HG02981 (cell line): ENCODE measurements around the gene PGBD5.
A peak's percentile ranks its signal among the peaks of the same experiment; 100 is the strongest.
"Not testable (repeated sequence)": the region's sequence is repeated elsewhere in the genome, so short reads cannot be mapped to it uniquely, and the experiment has no call there.

Experiments used
- ATAC-seq: cut with Tn5 transposase; IDR thresholded peaks from one replicate; pipeline ENCODE4 v1.9.1; 2021; ENCODE audit warnings: mild to moderate bottlenecking, moderate library complexity; ENCODE audit not compliant: unreplicated experiment

PGBD5 gene

DNA sequence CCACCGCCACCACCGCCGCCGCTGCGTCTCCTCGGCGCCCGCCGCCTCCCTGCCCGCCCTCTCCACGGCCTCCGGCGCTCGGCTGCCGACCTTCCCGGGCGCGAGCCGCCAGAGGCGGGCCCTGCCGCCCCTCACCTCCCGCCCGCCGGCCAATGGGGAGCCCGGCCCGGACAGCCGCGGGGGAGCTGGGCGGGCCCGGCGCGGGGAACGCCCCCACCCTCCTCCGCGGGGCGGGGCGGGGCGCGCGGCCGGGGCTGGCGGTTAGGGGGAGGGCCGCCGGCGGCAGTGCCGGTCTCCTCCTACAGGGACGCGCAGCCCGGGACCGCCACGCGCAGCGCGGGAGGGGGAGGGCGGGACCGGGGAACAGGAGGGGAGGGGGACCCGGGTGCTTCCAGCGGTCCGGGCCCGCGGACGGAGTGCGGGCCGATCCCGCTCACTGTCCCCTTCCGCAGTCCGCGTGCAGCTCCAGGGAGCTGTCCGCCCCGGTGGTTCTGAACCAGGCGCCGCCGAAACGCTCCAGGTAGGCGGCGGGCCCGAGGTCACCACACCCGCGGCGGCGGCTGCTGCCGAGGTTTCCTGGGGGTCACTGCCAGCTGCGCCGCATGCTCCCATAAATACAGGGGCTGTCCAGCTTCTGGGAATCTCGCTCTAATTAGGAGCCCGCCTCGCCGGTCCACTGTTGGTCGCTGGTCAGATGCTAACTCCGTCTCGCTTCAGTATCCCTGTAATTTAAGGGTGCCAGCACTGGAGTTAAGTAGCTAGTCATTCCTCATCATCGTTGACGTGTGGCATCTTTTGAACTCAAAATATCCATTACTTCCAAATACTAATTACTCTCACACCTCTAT is at the start of gene PGBD5:
Gene PGBD5, minus strand, starts transcription at position 87 of the 848 bp plus-strand sequence. CDS start 404 bp downstream, outside the sequence.
- ATAC-seq = peak; percentile 79

GRCh38 chr1:230474924-230475323 is 48.8 kb upstream of the PGBD5 start:
- not testable (repeated sequence) for ATAC-seq

- ATAC-seq = not testable (repeated sequence)
Observed at GRCh38 chr1:230470750-230471149, 44.6 kb upstream of the PGBD5 start.

GRCh38 chr1:230469271-230469670 is 43.1 kb upstream of the PGBD5 start:
- no peak for ATAC-seq

GRCh38 chr1:230465691-230466090 is 39.6 kb upstream of the PGBD5 start:
- ATAC-seq = no peak

GRCh38 chr1:230464671-230465070 is 38.5 kb upstream of the PGBD5 start:
- no peak for ATAC-seq

- ATAC-seq = no peak
Observed at GRCh38 chr1:230463760-230464159, 37.6 kb upstream of the PGBD5 start.

- no peak for ATAC-seq
Observed at GRCh38 chr1:230463326-230463725, 37.2 kb upstream of the PGBD5 start.

- no peak for ATAC-seq
Observed at GRCh38 chr1:230459465-230459864, 33.3 kb upstream of the PGBD5 start.

DNA sequence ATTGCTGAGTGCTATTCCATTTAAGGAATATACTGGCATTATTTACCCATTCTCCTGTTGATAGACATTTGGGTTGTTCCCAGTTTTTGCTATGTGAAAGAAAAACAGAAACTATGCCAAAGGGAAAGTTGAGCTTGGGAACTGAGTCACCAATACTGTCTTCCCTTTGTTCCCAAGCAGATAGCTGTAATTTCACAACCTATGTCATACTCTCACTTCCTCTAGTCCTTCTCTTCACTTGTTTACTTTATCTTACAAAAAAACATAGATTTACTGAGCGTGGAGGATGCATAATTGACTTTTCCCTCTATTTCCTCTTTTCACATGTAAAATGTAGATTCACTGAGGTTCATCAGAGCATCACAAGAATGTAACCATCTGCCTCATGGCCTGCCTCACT is 32.4 kb upstream of the PGBD5 start:
- ATAC-seq = no peak

- ATAC-seq = no peak
Observed at GRCh38 chr1:230456478-230456877, 30.3 kb upstream of the PGBD5 start.

DNA sequence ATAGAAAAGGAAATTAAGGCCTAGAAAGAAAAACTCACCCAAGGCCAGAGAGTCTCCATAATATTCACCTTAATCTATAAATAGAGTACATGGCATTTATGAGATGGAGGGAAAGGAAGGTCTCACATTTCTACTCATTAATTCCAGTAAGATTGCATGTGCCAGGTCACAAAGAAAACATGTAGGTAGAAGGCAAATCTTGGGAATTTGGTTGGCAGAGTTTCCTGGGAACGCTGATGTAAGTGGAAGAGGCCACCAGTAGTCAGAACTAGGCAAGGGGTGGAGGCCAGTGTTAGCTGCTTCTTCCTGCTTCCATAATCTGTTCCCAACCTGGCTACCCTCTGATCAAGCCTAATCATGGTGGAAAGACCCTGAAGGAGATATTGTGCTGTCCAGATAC is 29.2 kb upstream of the PGBD5 start:
- ATAC-seq = no peak

DNA sequence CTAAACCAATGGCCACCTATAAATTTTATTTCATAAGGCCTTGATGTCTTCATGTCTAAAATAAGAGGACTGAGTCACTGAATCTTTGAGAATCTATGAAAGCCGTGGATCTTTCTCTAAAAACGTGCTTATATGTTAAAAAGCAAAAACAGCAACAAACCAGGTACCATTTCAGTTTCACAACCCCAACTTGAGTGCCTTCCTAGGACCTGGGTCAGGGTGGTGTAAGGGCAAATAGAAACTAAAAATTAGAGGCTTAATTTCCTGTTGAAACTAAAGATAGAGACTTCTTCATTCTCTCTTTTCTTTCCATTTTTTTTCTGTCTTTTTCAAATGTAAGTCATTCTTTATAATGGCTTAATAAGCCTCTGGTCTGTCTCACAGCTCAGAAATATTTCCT is 27.2 kb upstream of the PGBD5 start:
- ATAC-seq = no peak

DNA sequence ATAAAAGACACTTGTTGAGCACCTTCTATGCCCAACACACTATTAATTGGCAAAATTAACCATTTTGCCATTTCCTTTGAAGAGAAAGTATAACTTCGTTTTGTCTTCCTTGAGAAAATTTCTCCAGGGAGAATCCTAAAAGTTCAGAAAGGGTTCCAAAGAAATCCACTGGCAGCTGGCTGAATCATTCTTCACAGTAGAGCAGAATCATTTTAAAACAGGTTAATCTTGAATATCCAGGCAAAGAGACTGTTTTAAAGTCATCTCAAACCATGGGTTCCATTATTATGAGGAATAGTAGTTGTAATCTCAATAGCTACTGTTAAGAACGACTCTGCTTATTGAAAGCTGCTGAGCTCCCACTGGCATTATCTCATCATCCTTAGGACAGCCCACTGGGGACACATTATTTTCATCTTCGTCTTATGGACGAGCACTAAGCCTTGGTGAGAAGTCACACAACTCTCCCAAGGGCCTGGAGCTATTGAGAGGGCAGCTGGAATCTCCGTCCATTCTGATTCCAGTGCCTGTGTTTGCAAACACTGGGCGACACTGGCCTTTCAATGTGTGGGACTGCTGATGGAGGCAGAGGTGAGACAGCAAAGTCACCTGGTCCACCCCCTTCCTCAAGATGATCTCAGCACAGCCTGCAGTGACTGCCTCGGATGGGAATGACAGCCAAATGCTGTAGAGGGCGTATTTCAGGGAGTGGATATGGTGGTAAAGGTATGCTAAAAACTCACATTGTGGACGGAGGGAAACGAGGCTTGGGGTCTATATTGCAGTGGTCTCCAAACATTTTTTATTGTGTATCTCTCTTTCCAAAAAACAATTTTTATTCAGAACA is 15.3 kb upstream of the PGBD5 start:
- ATAC-seq = no peak

- ATAC-seq = no peak
Observed at GRCh38 chr1:230435108-230435507, 9.0 kb upstream of the PGBD5 start.

DNA sequence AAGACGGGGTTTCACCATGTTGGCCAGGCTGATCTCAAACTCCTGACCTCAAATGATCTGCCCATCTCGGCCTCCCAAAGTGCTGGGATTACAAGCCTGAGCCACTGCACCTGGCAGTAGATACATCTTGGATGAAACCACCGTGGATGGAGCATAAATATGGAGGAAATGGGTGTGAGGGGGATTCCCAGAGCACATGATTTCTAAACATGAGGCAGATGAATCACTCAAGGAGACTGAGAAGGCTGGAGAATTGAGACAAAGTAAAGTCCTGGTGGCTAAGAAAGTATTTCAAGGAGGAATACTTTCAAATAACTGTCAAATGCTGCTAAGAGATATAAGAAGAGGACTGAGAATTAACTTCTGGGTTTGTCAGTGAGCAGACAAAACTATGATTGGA is 5.4 kb upstream of the PGBD5 start:
- ATAC-seq = no peak

DNA sequence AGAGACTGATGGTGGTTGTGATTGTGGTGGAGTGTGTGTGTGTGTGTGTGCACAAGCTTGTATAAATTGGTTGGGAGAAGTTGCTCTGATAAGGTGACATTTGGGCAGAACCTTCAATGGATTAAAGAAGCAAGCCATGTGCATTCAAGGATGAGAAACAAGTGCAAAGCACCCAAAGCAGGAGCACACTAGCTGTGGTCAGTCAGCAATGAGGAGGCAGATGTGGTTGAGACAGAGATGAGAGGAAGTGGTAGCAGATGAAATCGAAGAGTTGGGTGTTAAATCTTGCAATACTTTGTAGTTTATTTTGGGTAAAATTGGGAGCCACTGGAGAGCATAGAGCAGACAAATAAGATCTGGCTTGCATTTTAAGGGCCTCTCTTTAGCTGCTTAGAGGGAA is 4.4 kb upstream of the PGBD5 start:
- ATAC-seq = no peak

GRCh38 chr1:230429067-230429735 is 3.1 kb upstream of the PGBD5 start:
- no peak for ATAC-seq

- ATAC-seq = no peak
Observed at GRCh38 chr1:230427981-230428380, 1.8 kb upstream of the PGBD5 start.

GRCh38 chr1:230427094-230427876 is 1.2 kb upstream of the PGBD5 start:
- no peak for ATAC-seq
